Measurements from ENCODE around the gene NAA20.

GRCh38 chr20:20012541-20012940 lies 4.6 kb upstream of the NAA20 start:
- TF ChIP-seq, protein P1, sequence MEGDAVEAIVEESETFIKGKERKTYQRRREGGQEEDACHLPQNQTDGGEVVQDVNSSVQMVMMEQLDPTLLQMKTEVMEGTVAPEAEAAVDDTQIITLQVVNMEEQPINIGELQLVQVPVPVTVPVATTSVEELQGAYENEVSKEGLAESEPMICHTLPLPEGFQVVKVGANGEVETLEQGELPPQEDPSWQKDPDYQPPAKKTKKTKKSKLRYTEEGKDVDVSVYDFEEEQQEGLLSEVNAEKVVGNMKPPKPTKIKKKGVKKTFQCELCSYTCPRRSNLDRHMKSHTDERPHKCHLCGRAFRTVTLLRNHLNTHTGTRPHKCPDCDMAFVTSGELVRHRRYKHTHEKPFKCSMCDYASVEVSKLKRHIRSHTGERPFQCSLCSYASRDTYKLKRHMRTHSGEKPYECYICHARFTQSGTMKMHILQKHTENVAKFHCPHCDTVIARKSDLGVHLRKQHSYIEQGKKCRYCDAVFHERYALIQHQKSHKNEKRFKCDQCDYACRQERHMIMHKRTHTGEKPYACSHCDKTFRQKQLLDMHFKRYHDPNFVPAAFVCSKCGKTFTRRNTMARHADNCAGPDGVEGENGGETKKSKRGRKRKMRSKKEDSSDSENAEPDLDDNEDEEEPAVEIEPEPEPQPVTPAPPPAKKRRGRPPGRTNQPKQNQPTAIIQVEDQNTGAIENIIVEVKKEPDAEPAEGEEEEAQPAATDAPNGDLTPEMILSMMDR (IDR thresholded peaks at IDR 0.05): no peak
- no peak for TF ChIP-seq POLR2A (IDR thresholded peaks at IDR 0.05)

All from prostate gland (tissue), 2 donors.